ENCODE results near the gene TEDC2.

DNA sequence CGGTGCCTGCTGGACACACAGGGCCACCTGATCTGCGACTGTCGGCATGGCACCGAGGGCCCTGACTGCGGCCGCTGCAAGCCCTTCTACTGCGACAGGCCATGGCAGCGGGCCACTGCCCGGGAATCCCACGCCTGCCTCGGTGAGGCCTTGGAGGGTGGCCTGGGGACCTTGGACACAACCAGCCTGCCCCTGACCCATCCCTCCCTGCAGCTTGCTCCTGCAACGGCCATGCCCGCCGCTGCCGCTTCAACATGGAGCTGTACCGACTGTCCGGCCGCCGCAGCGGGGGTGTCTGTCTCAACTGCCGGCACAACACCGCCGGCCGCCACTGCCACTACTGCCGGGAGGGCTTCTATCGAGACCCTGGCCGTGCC, 12.6 kb downstream of the TEDC2 start:
- no peak for TF ChIP-seq POLR2A (IDR thresholded peaks at IDR 0.05)
- TF ChIP-seq, protein P1, sequence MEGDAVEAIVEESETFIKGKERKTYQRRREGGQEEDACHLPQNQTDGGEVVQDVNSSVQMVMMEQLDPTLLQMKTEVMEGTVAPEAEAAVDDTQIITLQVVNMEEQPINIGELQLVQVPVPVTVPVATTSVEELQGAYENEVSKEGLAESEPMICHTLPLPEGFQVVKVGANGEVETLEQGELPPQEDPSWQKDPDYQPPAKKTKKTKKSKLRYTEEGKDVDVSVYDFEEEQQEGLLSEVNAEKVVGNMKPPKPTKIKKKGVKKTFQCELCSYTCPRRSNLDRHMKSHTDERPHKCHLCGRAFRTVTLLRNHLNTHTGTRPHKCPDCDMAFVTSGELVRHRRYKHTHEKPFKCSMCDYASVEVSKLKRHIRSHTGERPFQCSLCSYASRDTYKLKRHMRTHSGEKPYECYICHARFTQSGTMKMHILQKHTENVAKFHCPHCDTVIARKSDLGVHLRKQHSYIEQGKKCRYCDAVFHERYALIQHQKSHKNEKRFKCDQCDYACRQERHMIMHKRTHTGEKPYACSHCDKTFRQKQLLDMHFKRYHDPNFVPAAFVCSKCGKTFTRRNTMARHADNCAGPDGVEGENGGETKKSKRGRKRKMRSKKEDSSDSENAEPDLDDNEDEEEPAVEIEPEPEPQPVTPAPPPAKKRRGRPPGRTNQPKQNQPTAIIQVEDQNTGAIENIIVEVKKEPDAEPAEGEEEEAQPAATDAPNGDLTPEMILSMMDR (IDR thresholded peaks at IDR 0.05) = no peak
